Nephron (organoid): ENCODE data around the gene MED6.

Experiments used
- H3K27ac Mint-ChIP-seq, 3 experiments: 2 replicates each; pipeline ENCODE4 v1.8.0; 2020; ENCODE audit warnings: mixed read lengths in 3 of 3, mild to moderate bottlenecking in 2 of 3, moderate library complexity in 1 of 3
- H3K27me3 Mint-ChIP-seq: 2 replicates; pipeline ENCODE4 v1.8.0; 2021; ENCODE audit warnings: low read depth, mild to moderate bottlenecking, moderate library complexity, mixed read lengths
- H3K36me3 Mint-ChIP-seq: 2 replicates; pipeline ENCODE4 v1.8.0; 2020; ENCODE audit warnings: low read depth, mixed read lengths
- H3K4me1 Mint-ChIP-seq: 2 replicates; pipeline ENCODE4 v1.8.0; 2020; ENCODE audit warnings: mixed read lengths
- H3K4me3 Mint-ChIP-seq, 3 experiments: 2 replicates each; pipeline ENCODE4 v1.8.0; 2020; ENCODE audit warnings: mild to moderate bottlenecking in 3 of 3, mixed read lengths in 3 of 3, moderate library complexity in 2 of 3
- H3K9me3 Mint-ChIP-seq: 2 replicates; pipeline ENCODE4 v1.8.0; 2020; ENCODE audit warnings: mixed read lengths
- CTCF ChIP-seq, 3 experiments: fragments of 200-600 bp; sonication (generic); IDR thresholded peaks; one replicate each; pipeline ENCODE4 v1.5.0; 2021; ENCODE audit warnings: antibody characterized with exemption in 3 of 3; ENCODE audit not compliant: unreplicated experiment in 3 of 3

The MED6 gene

DNA sequence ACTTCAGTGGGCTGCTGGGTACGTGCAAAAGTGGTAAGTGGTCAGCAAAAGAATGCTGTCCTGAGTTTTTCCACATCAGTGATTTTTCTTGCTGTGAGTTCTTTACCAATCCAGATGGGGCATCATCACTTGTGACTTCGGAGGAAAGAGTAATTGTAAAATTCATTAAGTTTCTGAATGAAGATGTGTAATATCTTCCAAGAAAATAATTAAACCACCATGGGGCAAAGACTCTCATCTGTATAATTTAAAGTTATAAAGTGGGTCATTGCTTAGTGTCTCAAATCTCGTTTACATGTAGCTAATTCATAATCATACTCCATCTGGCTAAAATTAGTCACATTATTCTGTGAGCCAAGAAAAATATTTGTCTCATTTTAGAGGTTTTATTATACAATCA, 10.8 kb upstream of the MED6 start:
- peaks cover 15% of the 10 kb centered on the region for H3K27me3 Mint-ChIP-seq
- no peaks in the 10 kb centered on the region for H3K9me3 Mint-ChIP-seq
- no peaks in the 10 kb centered on the region for H3K4me1 Mint-ChIP-seq
- H3K36me3 Mint-ChIP-seq = no peaks in the 10 kb centered on the region
- no peak overlapping the region for H3K4me3 Mint-ChIP-seq
- H3K27ac Mint-ChIP-seq = no peak overlapping the region
- TF ChIP-seq CTCF (IDR thresholded peaks at IDR 0.05; ENCODE audit: unreplicated experiment in 3 of 3) = no peak

- Mint-ChIP-seq H3K9me3 (no peaks in the 10 kb centered on the region), H3K36me3 (peaks cover 3% of the 10 kb centered on the region), H3K4me3 (no peak overlapping the region), H3K27me3 (peaks cover 7% of the 10 kb centered on the region), H3K27ac (peak overlapping the region in 1 of 3 experiments; percentile 4), H3K4me1 (peaks cover 36% of the 10 kb centered on the region)
- TF ChIP-seq CTCF (IDR thresholded peaks at IDR 0.05; ENCODE audit: unreplicated experiment in 3 of 3) = no peak
These were observed 1.8 kb upstream of the MED6 start for GRCh38 chr14:70602254-70602653.

GRCh38 chr14:70601162-70601561, 707 bp upstream of the MED6 start:
- Mint-ChIP-seq H3K27me3 (peaks cover 1% of the 10 kb centered on the region), H3K4me3 (peak overlapping the region; percentile 100), H3K9me3 (no peaks in the 10 kb centered on the region), H3K4me1 (peaks cover 36% of the 10 kb centered on the region), H3K27ac (peak overlapping the region; percentile 90 to 96 (median 96)), H3K36me3 (peaks cover 4% of the 10 kb centered on the region)
- no peak for TF ChIP-seq CTCF (IDR thresholded peaks at IDR 0.05; ENCODE audit: unreplicated experiment in 3 of 3)

DNA sequence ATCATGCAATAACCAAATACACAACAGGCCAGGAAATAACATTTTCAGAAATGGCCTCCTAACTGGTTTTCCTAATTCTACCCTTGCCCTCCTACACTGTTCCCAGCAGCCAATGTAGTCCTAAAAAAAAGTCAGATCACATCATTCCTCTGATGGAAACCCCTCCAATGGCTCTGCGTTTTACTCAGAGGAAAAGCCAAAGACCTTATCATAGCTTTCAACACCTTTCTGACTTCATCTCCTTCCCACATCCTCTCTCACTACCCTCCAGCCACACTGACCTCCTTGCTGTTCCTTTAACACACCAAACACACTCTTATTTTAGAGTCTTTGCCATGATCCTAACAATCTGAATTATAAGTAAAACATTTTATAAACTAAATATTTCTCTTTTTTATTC, 1.1 kb downstream of the MED6 start:
- Mint-ChIP-seq H3K27ac (peak overlapping the region in 2 of 3 experiments; percentile 40 to 90), H3K27me3 (no peaks in the 10 kb centered on the region), H3K36me3 (peaks cover 15% of the 10 kb centered on the region), H3K9me3 (no peaks in the 10 kb centered on the region), H3K4me1 (peaks cover 36% of the 10 kb centered on the region), H3K4me3 (peak overlapping the region; percentile 100)
- no peak for TF ChIP-seq CTCF (IDR thresholded peaks at IDR 0.05; ENCODE audit: unreplicated experiment in 3 of 3)

- no peak for TF ChIP-seq CTCF (IDR thresholded peaks at IDR 0.05; ENCODE audit: unreplicated experiment in 3 of 3)
- Mint-ChIP-seq H3K27ac (no peak overlapping the region), H3K9me3 (no peaks in the 10 kb centered on the region), H3K27me3 (no peaks in the 10 kb centered on the region), H3K36me3 (peaks cover 25% of the 10 kb centered on the region), H3K4me1 (peaks cover 36% of the 10 kb centered on the region), H3K4me3 (peak overlapping the region; percentile 64 to 100 (median 71))
These were observed 2.7 kb downstream of the MED6 start for GRCh38 chr14:70597731-70598130.

GRCh38 chr14:70595443-70596185, 4.8 kb downstream of the MED6 start:
- no peaks in the 10 kb centered on the region for H3K9me3 Mint-ChIP-seq
- no peak overlapping the region for H3K27ac Mint-ChIP-seq
- peaks cover 38% of the 10 kb centered on the region for H3K36me3 Mint-ChIP-seq
- TF ChIP-seq CTCF (IDR thresholded peaks at IDR 0.05; ENCODE audit: unreplicated experiment in 3 of 3) = no peak
- H3K4me3 Mint-ChIP-seq = no peak overlapping the region
- no peaks in the 10 kb centered on the region for H3K27me3 Mint-ChIP-seq
- H3K4me1 Mint-ChIP-seq = peaks cover 28% of the 10 kb centered on the region
